Erythroblast (primary cell): Measurements from ENCODE around the gene KLF13.

Source experiments
- GATA1 ChIP-seq: IDR thresholded peaks from 2 replicates; pipeline ENCODE4 v1.6.1; 2011; ENCODE audit warnings: low read depth, mild to moderate bottlenecking, control low read depth, low read length, moderate library complexity
- POLR2A ChIP-seq: IDR thresholded peaks from 2 replicates; pipeline ENCODE4 v1.6.1; 2011; ENCODE audit warnings: mild to moderate bottlenecking, low read length

- TF ChIP-seq POLR2A = no peak
- TF ChIP-seq GATA1 = no peak
Observed at GRCh38 chr15:31330836-31331235, 4.2 kb downstream of the KLF13 start.
